ENCODE results near the gene RO60.

Gene RO60

DNA sequence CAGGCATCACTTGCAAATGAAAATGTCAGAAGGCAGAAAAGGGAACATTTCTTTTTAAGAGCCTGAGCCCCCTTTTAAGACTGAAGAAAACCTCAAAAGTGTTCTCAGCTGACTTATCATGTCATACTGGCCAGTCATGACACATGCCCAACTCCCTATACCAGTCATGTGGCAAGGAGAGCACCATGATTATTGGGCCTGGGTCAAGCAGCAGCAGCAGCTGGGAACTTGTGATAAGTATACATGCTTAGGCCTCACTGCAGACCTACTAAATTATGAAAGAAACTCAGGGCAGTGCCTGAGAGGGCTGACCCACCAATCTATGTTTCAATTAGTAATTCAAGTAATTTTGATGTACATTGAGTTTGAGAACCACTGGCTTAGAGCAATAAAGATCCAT is 8.6 kb downstream of the RO60 start:
- Histone ChIP-seq H2BK15ac (ENCODE audit: low read length) (no peak overlapping the region), H2AFZ (ENCODE audit: low read length) (no peak overlapping the region), H3K4ac (ENCODE audit: low read length) (no peak overlapping the region), H3K18ac (ENCODE audit: low read length) (no peak overlapping the region), H3K4me1 (ENCODE audit: control insufficient read depth in 2 of 2, insufficient read depth in 1 of 2, low read depth in 1 of 2, low read length in 2 of 2) (peaks cover 0 to 3% of the 10 kb centered on the region in 2 donors), H3K36me3 (replicated peaks in 1 of 2; ENCODE audit: control insufficient read depth in 2 of 2, insufficient read depth in 2 of 2, low read length in 2 of 2) (peaks cover 3 to 41% of the 10 kb centered on the region in 2 donors), H3K23ac (ENCODE audit: low read depth, low read length, poor library complexity) (no peak overlapping the region), H3K14ac (ENCODE audit: low read length) (no peak overlapping the region), H3K9me3 (replicated peaks in 1 of 2; ENCODE audit: control insufficient read depth in 2 of 2, insufficient read depth in 1 of 2, low read depth in 1 of 2, low read length in 2 of 2) (peaks cover 0 to 1% of the 10 kb centered on the region in 2 donors), H3K9ac (ENCODE audit: low read depth, low read length, poor library complexity) (no peak overlapping the region), H2BK120ac (ENCODE audit: low read depth, low read length) (no peak overlapping the region), H3K4me3 (ENCODE audit: low read length in 2 of 2) (no peak overlapping the region), H3K27me3 (ENCODE audit: control insufficient read depth in 3 of 3, insufficient read depth in 3 of 3, low read depth in 1 of 3, low read length in 3 of 3) (no peaks in the 10 kb centered on the region), H4K91ac (ENCODE audit: low read depth, low read length, poor library complexity) (no peak overlapping the region), H2AK5ac (ENCODE audit: low read depth, low read length) (no peak overlapping the region), H3K27ac (replicated peaks; ENCODE audit: low read length) (no peak overlapping the region), H2BK12ac (ENCODE audit: low read length) (no peak overlapping the region), H4K8ac (ENCODE audit: low read depth, low read length) (no peak overlapping the region), H3K79me1 (ENCODE audit: low read depth, low read length) (peaks cover 3% of the 10 kb centered on the region), H3K4me2 (ENCODE audit: insufficient read depth, low read length, poor library complexity, severe bottlenecking) (no peak overlapping the region), H2BK5ac (ENCODE audit: low read length) (no peak overlapping the region)
- no peak for DNase-seq (ENCODE audit: low spot score)

DNA sequence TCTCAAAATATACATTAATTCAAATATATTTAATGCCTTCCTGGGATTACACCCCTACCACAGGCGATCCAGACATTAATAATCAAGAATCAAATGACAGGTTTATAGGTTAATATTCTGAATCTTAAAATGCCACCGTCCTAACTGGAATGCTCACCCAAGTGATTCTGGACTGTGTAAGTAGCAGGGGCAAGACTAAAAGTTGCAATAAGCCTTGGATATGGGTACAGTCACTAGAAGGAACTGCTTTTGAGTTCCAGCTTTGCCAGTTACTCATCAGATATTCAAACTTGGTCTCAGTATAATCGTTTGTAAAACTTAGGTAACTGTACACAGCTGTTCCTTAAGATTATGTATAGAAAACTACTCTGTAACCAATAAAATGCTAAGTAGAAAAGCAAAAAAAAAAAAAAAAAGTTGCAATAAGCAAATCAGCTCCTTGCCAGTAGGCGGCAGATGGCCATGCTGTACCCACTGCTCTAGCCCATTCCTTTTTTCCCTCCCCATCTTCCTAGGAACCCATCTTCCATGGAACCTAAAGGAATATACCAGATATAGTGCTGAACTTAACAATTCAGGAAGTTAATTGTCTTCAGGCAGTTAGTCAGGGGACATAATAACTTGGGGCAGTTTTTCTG is 10.5 kb downstream of the RO60 start:
- Histone ChIP-seq H2BK15ac (ENCODE audit: low read length) (no peak overlapping the region), H2BK12ac (ENCODE audit: low read length) (no peak overlapping the region), H3K4ac (ENCODE audit: low read length) (no peak overlapping the region), H4K8ac (ENCODE audit: low read depth, low read length) (no peak overlapping the region), H3K4me1 (ENCODE audit: control insufficient read depth in 2 of 2, insufficient read depth in 1 of 2, low read depth in 1 of 2, low read length in 2 of 2) (peaks cover 0 to 3% of the 10 kb centered on the region in 2 donors), H3K4me3 (ENCODE audit: low read length in 2 of 2) (no peak overlapping the region), H3K23ac (ENCODE audit: low read depth, low read length, poor library complexity) (no peak overlapping the region), H3K36me3 (replicated peaks in 1 of 2; ENCODE audit: control insufficient read depth in 2 of 2, insufficient read depth in 2 of 2, low read length in 2 of 2) (peaks cover 4 to 47% of the 10 kb centered on the region in 2 donors), H3K14ac (ENCODE audit: low read length) (no peak overlapping the region), H3K4me2 (ENCODE audit: insufficient read depth, low read length, poor library complexity, severe bottlenecking) (no peak overlapping the region), H3K27me3 (ENCODE audit: control insufficient read depth in 3 of 3, insufficient read depth in 3 of 3, low read depth in 1 of 3, low read length in 3 of 3) (no peaks in the 10 kb centered on the region), H3K27ac (replicated peaks; ENCODE audit: low read length) (no peak overlapping the region), H3K79me1 (ENCODE audit: low read depth, low read length) (peaks cover 5% of the 10 kb centered on the region), H2AFZ (ENCODE audit: low read length) (no peak overlapping the region), H4K91ac (ENCODE audit: low read depth, low read length, poor library complexity) (no peak overlapping the region), H2BK5ac (ENCODE audit: low read length) (no peak overlapping the region), H3K9ac (ENCODE audit: low read depth, low read length, poor library complexity) (no peak overlapping the region), H2AK5ac (ENCODE audit: low read depth, low read length) (no peak overlapping the region), H3K18ac (ENCODE audit: low read length) (no peak overlapping the region), H2BK120ac (ENCODE audit: low read depth, low read length) (no peak overlapping the region), H3K9me3 (replicated peaks in 1 of 2; ENCODE audit: control insufficient read depth in 2 of 2, insufficient read depth in 1 of 2, low read depth in 1 of 2, low read length in 2 of 2) (no peaks in the 10 kb centered on the region)
- no CpG with 5 or more reads among the region's 4 CpGs for WGBS, 2 donors (ENCODE audit: extremely low coverage in 2 of 2, insufficient read length in 2 of 2, insufficient replicate concordance in 1 of 2)
- no peak for DNase-seq (ENCODE audit: low spot score)

DNA sequence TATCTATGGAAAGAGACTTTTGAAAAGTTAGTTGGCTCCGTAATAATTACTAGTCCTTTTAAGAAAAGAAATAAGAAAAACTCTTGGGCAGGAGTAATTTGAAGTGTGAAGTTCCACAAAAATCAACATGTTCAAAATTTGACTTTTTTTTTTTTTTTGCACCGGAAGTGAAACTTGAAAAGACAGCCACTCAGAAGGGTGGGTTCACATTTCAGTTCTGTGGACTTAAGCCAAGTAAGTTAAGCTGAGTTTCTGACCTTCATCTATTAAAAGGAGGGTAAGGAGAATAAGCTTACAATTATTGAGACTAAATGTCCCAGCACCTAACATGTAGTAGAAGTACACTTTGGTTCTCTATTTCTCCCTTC is 11.0 kb downstream of the RO60 start:
- Histone ChIP-seq H3K18ac (ENCODE audit: low read length) (no peak overlapping the region), H3K27me3 (ENCODE audit: control insufficient read depth in 3 of 3, insufficient read depth in 3 of 3, low read depth in 1 of 3, low read length in 3 of 3) (no peaks in the 10 kb centered on the region), H3K27ac (replicated peaks; ENCODE audit: low read length) (no peak overlapping the region), H3K36me3 (replicated peaks in 1 of 2; ENCODE audit: control insufficient read depth in 2 of 2, insufficient read depth in 2 of 2, low read length in 2 of 2) (peaks cover 4 to 50% of the 10 kb centered on the region in 2 donors), H3K4ac (ENCODE audit: low read length) (no peak overlapping the region), H3K4me2 (ENCODE audit: insufficient read depth, low read length, poor library complexity, severe bottlenecking) (no peak overlapping the region), H3K14ac (ENCODE audit: low read length) (no peak overlapping the region), H3K4me1 (ENCODE audit: control insufficient read depth in 2 of 2, insufficient read depth in 1 of 2, low read depth in 1 of 2, low read length in 2 of 2) (peaks cover 0 to 3% of the 10 kb centered on the region in 2 donors), H4K91ac (ENCODE audit: low read depth, low read length, poor library complexity) (no peak overlapping the region), H2BK5ac (ENCODE audit: low read length) (no peak overlapping the region), H3K79me1 (ENCODE audit: low read depth, low read length) (peaks cover 5% of the 10 kb centered on the region), H4K8ac (ENCODE audit: low read depth, low read length) (no peak overlapping the region), H3K4me3 (ENCODE audit: low read length in 2 of 2) (no peak overlapping the region), H2AFZ (ENCODE audit: low read length) (no peak overlapping the region), H2BK120ac (ENCODE audit: low read depth, low read length) (no peak overlapping the region), H3K23ac (ENCODE audit: low read depth, low read length, poor library complexity) (no peak overlapping the region), H3K9ac (ENCODE audit: low read depth, low read length, poor library complexity) (no peak overlapping the region), H3K9me3 (replicated peaks in 1 of 2; ENCODE audit: control insufficient read depth in 2 of 2, insufficient read depth in 1 of 2, low read depth in 1 of 2, low read length in 2 of 2) (no peaks in the 10 kb centered on the region), H2BK12ac (ENCODE audit: low read length) (no peak overlapping the region), H2BK15ac (ENCODE audit: low read length) (no peak overlapping the region), H2AK5ac (ENCODE audit: low read depth, low read length) (no peak overlapping the region)
- no peak for DNase-seq (ENCODE audit: low spot score)
- no CpG with 5 or more reads among the region's 2 CpGs for WGBS, 2 donors (ENCODE audit: extremely low coverage in 2 of 2, insufficient read length in 2 of 2, insufficient replicate concordance in 1 of 2)

DNA sequence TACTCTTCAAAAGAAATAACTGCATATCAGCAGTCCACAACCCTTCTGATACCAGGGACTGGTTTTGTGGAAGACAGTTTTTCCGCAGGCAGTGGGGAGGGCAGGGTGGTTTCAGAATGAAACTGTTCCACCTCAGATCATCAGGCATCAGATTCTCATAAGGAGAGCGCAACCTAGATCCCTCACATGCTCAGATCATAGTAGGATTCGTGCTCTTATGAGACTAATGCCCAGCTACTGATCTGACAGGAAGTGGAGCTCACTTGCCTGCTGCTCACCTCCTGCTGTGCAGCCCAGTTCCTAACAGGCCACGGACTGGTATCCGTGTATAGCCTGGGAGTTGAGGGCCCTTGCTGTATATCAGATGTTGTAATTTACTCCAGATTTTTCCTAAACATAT is 11.5 kb downstream of the RO60 start:
- Histone ChIP-seq H3K4me2 (ENCODE audit: insufficient read depth, low read length, poor library complexity, severe bottlenecking) (no peak overlapping the region), H3K36me3 (replicated peaks in 1 of 2; ENCODE audit: control insufficient read depth in 2 of 2, insufficient read depth in 2 of 2, low read length in 2 of 2) (peaks cover 4 to 56% of the 10 kb centered on the region in 2 donors)
- no peak for DNase-seq (ENCODE audit: low spot score)

More for the DNA sequence above, 11.5 kb downstream of the RO60 start:
- H3K23ac ChIP-seq (ENCODE audit: low read depth, low read length, poor library complexity): no peak overlapping the region
- H2BK5ac ChIP-seq (ENCODE audit: low read length): no peak overlapping the region
- no peaks in the 10 kb centered on the region for H3K27me3 ChIP-seq (ENCODE audit: control insufficient read depth in 3 of 3, insufficient read depth in 3 of 3, low read depth in 1 of 3, low read length in 3 of 3)
- H4K8ac ChIP-seq (ENCODE audit: low read depth, low read length): no peak overlapping the region
- H3K4ac ChIP-seq (ENCODE audit: low read length): no peak overlapping the region
- H2BK15ac ChIP-seq (ENCODE audit: low read length): no peak overlapping the region
- H3K14ac ChIP-seq (ENCODE audit: low read length): no peak overlapping the region
- no peak overlapping the region for H2BK120ac ChIP-seq (ENCODE audit: low read depth, low read length)
- peaks cover 0 to 3% of the 10 kb centered on the region in 2 donors for H3K4me1 ChIP-seq (ENCODE audit: control insufficient read depth in 2 of 2, insufficient read depth in 1 of 2, low read depth in 1 of 2, low read length in 2 of 2)
- H2AFZ ChIP-seq (ENCODE audit: low read length): no peak overlapping the region
- no peak overlapping the region for H2BK12ac ChIP-seq (ENCODE audit: low read length)
- no peak overlapping the region for H3K4me3 ChIP-seq (ENCODE audit: low read length in 2 of 2)
- H3K9ac ChIP-seq (ENCODE audit: low read depth, low read length, poor library complexity): no peak overlapping the region
- no peak overlapping the region for H3K27ac ChIP-seq (replicated peaks; ENCODE audit: low read length)
- H4K91ac ChIP-seq (ENCODE audit: low read depth, low read length, poor library complexity): no peak overlapping the region
- no peak overlapping the region for H3K18ac ChIP-seq (ENCODE audit: low read length)
- WGBS, 2 donors (ENCODE audit: extremely low coverage in 2 of 2, insufficient read length in 2 of 2, insufficient replicate concordance in 1 of 2): no CpG with 5 or more reads among the region's 5 CpGs
- H2AK5ac ChIP-seq (ENCODE audit: low read depth, low read length): no peak overlapping the region
- peaks cover 5% of the 10 kb centered on the region for H3K79me1 ChIP-seq (ENCODE audit: low read depth, low read length)
- no peaks in the 10 kb centered on the region for H3K9me3 ChIP-seq (replicated peaks in 1 of 2; ENCODE audit: control insufficient read depth in 2 of 2, insufficient read depth in 1 of 2, low read depth in 1 of 2, low read length in 2 of 2)
